Measurements from ENCODE around the gene NEURL3. TPM values are rescaled to one million over a fixed set of nuclear protein-coding genes. Genes with fewer than 3 reads are reported as not detected.

Gene NEURL3
- polyA plus RNA-seq, 5 donors = 0.18 to 0.53 (median 0.25) TPM

GRCh38 chr2:96540136-96540535 lies 35.0 kb upstream of the NEURL3 start:
- no peak for DNase-seq

- no peak for DNase-seq
These were observed 34.2 kb upstream of the NEURL3 start for GRCh38 chr2:96539215-96539920.

GRCh38 chr2:96538487-96539214 lies 33.5 kb upstream of the NEURL3 start:
- DNase-seq = no peak

- DNase-seq = no peak
These were observed 32.8 kb upstream of the NEURL3 start for GRCh38 chr2:96537734-96538486.

DNA sequence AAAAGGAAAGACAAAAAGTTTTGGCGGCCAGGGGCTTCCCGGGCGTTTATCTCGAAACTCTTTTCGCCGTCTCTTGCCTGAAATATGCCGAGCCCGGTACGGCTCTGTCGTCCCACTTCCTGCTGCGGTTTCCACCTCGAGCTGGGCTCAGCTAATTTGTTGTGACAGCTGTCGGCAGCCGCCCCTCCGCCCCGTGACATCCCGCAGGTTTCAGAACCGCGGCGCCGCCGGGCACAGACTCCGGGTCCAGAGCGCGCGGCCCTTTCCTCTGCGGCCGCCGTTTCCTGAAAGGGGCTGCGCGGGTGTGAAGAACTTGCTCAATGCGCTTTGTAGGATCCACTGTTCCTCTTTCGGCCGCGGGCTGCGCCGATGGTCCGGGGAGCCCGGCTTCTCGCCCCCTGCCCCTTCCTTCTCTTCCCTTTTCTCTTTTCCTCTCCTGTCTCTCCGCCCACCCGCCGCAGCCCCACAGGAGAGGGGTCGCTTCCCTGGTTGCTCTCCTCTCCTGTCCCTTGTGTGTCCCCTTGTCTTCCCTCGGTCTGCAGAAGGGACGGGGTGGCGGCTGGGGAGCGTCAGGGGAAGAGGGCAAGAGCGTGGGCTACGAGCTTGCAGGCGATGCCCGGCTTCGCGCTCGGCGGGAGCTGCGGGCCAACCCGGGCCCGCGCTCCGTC lies 32.0 kb upstream of the NEURL3 start:
- DNase-seq = peak in 1 of 2 donors; percentile 63

DNA sequence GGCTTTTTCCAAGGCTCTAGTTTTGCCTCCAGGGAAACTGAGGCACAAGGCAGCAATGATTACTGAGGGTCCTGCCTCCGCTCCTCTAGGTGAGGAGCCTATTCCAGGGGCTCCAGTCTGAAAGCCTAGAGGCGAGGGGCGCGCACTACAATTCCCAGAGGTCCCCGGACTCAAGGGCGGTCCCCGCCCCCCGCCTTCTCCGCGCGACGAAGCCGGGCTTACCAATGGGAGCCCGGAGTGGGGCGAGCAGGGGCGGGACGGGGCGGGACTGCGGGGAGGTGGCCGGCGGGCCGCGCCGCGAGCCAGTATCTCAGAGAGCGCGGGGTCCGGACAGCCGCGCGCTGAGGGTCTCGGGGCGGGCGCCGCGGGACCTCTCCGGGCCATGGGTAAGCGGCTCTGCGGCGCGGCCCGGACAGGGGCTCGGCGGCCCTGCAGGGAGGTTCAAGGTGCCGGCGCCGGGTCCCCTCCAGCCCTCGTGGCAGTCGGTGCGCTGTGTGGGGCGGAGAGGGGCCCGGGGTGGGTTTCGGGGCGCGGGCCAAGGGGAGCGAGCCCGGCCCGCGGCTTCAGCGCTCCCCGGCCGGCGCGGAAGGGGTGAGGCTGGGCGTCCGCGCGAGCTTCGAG lies 31.4 kb upstream of the NEURL3 start, which contains the start of gene ARID5A:
Gene ARID5A (plus strand): TSS at position 308 of the 621 bp plus-strand sequence. CDS start 75 bp downstream, at position 383.
- DNase-seq = peak; percentile 92 to 93

- no peak for DNase-seq
These were observed 30.2 kb upstream of the NEURL3 start for GRCh38 chr2:96535331-96535730.

DNA sequence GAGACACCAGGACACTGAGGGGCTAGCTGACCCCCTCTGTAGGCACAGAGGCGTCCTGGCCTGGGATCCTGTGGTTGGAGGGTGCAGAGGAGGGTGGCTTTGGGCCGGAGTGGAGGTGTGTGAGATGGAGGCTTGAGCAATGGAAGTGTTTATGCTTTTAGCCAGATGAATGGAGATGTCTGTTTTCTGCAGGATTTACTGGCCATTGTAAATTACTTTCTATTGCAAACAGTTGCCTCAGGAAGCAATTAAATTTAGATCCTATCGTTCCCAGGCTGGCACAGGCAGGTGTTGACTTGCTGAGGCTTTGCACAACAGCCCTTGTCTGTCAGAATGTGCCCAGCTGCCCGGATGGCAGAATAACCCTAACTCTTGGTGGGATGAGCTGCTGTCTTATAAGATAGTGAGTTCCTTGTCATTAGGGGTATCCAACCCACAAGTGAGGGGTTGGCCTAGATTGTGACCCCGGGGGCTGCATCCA lies 29.6 kb upstream of the NEURL3 start:
- no peak for DNase-seq

GRCh38 chr2:96534141-96534540 lies 29.0 kb upstream of the NEURL3 start:
- no peak for DNase-seq

- DNase-seq = peak in 1 of 2 donors; percentile 53
These were observed 28.3 kb upstream of the NEURL3 start for GRCh38 chr2:96533292-96534073.

DNA sequence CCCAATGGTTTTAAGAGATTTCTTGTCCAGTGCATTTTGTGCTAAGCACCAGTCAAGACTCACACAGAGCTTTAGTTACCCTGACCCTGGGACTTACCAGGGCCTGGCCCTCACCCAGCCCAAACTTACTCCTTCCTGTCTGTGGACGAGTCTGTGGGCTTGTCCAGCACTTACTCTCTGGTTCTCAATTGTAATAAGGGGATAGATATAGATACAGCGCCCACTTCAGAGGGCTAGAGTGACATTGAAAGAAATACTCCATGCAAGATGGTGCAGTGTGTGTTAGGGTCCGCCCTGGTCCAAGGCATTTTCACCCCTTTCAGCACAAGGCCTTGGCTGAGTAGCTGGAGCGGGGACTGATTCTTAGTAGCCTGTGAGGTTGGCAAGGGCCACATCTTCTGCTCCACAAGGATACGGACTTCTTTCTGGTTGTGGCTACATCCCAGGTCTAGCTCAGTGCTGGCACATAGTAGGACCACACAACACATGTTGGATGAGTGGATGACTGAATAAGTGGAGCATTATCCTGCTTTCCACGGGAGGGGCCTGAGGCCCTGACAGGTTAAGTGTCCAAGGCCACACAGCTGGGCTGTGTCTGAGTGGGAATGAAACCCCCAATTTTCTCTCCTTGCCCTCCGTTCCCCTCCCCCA lies 27.6 kb upstream of the NEURL3 start:
- DNase-seq = no peak

- peak; percentile 94 to 97 for DNase-seq
These were observed 26.8 kb upstream of the NEURL3 start for GRCh38 chr2:96531872-96532505.

DNA sequence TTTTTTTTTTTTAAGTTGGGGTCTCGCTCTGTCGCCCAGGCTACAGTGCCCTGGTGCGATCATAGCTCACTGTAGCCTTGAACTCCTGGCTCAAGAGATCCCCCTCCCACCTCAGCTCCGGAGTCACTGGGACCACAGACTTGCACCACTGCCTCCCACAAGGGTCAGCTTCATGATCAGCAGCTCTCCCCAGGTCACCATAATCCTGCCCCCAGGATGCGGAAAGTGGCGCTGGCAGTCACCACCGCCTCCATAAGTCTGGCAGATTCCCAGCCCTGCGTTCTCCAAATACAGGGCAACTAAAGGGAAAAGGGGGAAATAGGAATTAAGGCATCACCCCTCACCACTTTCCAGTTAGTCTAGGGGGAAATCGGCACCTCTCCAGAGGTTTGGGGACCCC lies 26.2 kb upstream of the NEURL3 start:
- no peak for DNase-seq

GRCh38 chr2:96530474-96531357 lies 25.6 kb upstream of the NEURL3 start:
- DNase-seq = no peak

DNA sequence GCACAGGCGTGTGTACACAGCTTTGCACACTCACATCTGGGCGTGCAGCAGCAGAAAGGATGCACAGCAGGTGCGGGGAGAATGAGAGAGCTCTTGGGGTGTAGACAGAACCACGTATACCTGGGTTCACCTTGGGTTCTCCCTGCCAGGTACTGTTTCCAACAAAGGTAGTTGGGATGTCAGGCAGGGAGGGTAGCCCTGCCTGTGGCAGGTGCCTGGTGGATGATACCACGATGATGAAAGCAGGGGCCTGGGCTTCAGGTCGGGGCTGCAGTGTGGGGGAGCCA lies 24.9 kb upstream of the NEURL3 start:
- no peak for DNase-seq

DNA sequence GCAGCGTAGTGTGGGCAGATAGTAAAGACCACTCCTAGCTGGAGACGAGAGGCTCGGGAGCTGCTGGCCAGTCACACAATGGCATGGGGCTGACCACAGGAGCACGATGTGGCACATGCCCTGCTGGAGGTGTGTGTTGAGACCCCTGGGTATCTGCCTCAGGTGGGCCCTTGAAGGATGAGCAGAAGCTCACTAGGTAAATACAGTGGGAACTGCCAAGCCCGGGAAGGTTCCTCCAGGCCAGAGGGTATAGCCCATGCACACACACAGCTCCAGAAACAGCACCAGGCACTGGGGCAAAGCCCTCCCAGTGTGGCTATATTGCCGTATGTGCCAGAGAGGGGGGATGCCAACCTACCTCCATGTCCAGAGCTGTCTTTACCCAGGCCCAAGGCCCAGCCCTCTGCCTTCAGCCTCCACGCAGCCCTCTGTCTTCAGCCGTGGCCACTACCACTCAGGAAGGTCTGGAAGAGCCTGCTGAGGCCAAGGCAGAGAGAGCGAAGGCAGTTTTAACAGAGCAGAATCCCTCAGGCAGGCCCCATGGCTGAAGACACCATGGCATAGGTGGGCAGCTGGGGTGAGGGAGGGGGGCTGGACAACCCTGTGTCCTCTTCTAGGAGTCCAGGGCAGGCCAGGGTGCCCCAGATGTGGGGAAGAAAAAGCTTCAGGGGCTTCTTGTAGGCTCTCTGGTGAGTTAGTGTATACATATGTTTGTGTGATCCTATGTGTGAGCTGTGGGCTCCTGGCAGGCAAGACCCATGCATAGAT lies 24.4 kb upstream of the NEURL3 start:
- DNase-seq = no peak

DNA sequence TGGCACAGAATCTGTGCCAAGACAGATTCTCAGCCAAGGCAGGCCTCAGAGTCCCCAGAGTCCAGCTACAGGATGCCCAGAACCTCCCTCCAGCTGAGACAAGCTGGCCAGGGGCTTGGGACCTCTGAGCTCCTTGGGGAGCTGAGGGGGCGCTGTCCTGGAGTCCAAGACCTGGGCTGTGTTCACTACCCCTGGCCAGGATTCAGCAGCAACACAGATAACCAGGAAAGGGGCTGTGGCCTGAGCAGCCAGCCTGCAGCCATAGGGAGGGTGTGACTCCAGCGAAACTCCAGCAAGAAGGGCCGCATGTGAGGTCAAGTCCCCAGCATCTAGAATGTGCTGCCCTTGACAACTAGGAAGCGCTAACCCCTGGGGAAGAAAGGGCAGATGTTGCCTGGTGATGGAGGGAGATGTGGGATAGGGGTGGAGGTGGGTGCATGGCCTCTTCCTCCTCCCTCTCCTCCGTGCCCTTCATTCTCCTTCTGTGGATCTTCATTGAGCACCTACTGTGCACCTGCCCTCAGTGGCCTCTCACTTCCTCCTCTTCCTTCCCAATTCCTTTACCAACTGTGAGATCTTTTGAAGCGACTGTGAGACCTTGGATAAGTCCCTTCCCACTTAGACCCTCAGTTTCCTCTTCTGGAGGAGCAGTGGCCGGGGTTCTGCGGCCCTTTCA lies 23.7 kb upstream of the NEURL3 start:
- DNase-seq = no peak

Measured in right lung (tissue), 5 donors.